ENCODE results near the gene BTBD17. TPM values are rescaled to one million over a fixed set of nuclear protein-coding genes. Genes with fewer than 3 reads are reported as not detected.

Gene BTBD17
- total and polyA plus RNA-seq, 2 of the 8 experiments (the other 6 are each of a cell fraction or from before 2014, with no cell fraction given): 7.0 to 14.8 TPM

GRCh38 chr17:74408262-74408661 is 46.6 kb upstream of the BTBD17 start:
- 73% methylated on average over 3 of the region's 3 CpGs; no CpG with 5 or more reads in 1 of the 2 experiments for WGBS, 2 experiments (ENCODE audit: extremely low coverage in 1 of 2, insufficient coverage in 1 of 2, insufficient read length in 1 of 2, insufficient replicate concordance in 2 of 2, low coverage in 1 of 2, low lambda C conversion rate in 2 of 2, missing lambda C conversion rate in 1 of 2)
- H3K79me2 ChIP-seq (ENCODE audit: control insufficient read depth in 1 of 2, insufficient read depth in 2 of 2, low read length in 2 of 2): no peaks in the 10 kb centered on the region
- H4K20me1 ChIP-seq (replicated peaks in 1 of 2; ENCODE audit: control insufficient read depth in 1 of 2, insufficient read depth in 2 of 2, low read length in 2 of 2): no peaks in the 10 kb centered on the region
- no peak overlapping the region for H4K91ac ChIP-seq (replicated peaks; ENCODE audit: insufficient read length, low read length)
- H3K9ac ChIP-seq (replicated peaks in 1 of 4; ENCODE audit: extremely low read depth in 1 of 4, low read depth in 3 of 4, low read length in 3 of 4): no peak overlapping the region
- no peak overlapping the region for H2BK12ac ChIP-seq (ENCODE audit: low read depth, low read length)
- H3K9me3 ChIP-seq (ENCODE audit: insufficient read depth in 2 of 2, low read depth in 1 of 2, low read length in 1 of 2): 0 out of 4 replicates have a peak, but pooled peaks cover 0 to 2% of the 10 kb centered on the region in 2 experiments
- no peak overlapping the region for H2AFZ ChIP-seq (ENCODE audit: low read length)
- H3K36me3 ChIP-seq (ENCODE audit: control insufficient read depth in 2 of 4, insufficient read depth in 4 of 4, low read length in 3 of 4): no peaks in the 10 kb centered on the region
- no peak overlapping the region for H2BK120ac ChIP-seq (replicated peaks; ENCODE audit: low read depth, low read length)
- H3K27ac ChIP-seq (ENCODE audit: low read depth, low read length): no peak overlapping the region
- no peak for TF ChIP-seq SP2 (IDR thresholded peaks at IDR 0.05; ENCODE audit: low read length)
- TF ChIP-seq RNF2 (IDR thresholded peaks at IDR 0.05; ENCODE audit: borderline replicate concordance, low read depth, low read length, missing control alignments, poor library complexity, severe bottlenecking): no peak
- no peak for TF ChIP-seq JUND (IDR thresholded peaks at IDR 0.05; ENCODE audit: low read length)
- TF ChIP-seq RAD21 (IDR thresholded peaks at IDR 0.05 in 1 of 2, conservative IDR thresholded peaks at IDR 0.05 in 1 of 2; ENCODE audit: low read depth in 2 of 2, low read length in 2 of 2): peak; percentile 27 to 52; a peak in 3 of 4 replicates
- no peak for TF ChIP-seq FOSL1 (IDR thresholded peaks at IDR 0.05; ENCODE audit: insufficient read depth, low read depth, low read length)
- TF ChIP-seq KDM5A (IDR thresholded peaks at IDR 0.05; ENCODE audit: low read length): no peak
- TF ChIP-seq, protein P1, sequence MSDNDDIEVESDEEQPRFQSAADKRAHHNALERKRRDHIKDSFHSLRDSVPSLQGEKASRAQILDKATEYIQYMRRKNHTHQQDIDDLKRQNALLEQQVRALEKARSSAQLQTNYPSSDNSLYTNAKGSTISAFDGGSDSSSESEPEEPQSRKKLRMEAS (IDR thresholded peaks at IDR 0.05): 0 out of 2 replicates have a peak, but pooled peaks have one; percentile 15
- 0 out of 2 replicates have a peak, but pooled peaks have one; percentile 19 for TF ChIP-seq KDM1A (IDR thresholded peaks at IDR 0.05; ENCODE audit: borderline replicate concordance, low read length)
- TF ChIP-seq TCF12 (IDR thresholded peaks at IDR 0.05; ENCODE audit: low read depth, low read length): no peak
- TF ChIP-seq CTCF (IDR thresholded peaks at IDR 0.05; ENCODE audit: control extremely low read depth in 1 of 3, insufficient read depth in 1 of 3, low read depth in 1 of 3, low read length in 3 of 3): peak; percentile 14 to 27 (median 15); a peak in 3 of 4 replicates
- H4K5ac ChIP-seq (ENCODE audit: insufficient read length, low read depth, low read length): no peak overlapping the region
- no peak overlapping the region for H3K4me2 ChIP-seq (ENCODE audit: insufficient read depth in 1 of 2, low read depth in 2 of 2, low read length in 2 of 2)
- H2BK5ac ChIP-seq (ENCODE audit: low read depth, low read length): no peak overlapping the region
- H3K27me3 ChIP-seq (replicated peaks in 1 of 4; ENCODE audit: control insufficient read depth in 3 of 4, extremely low read depth in 1 of 4, insufficient read depth in 3 of 4, low read length in 3 of 4): no peaks in the 10 kb centered on the region
- ChIA-PET CTCF (ENCODE audit: partially characterized antibody) (interaction anchor here (0.7 to 7.4 kb wide), 15 partner anchors 15 to 400 kb away, joined by 3 to 47 read pairs (median 4); no protein-coding TSS in a partner anchor), POLR2A (ENCODE audit: partially characterized antibody) (interaction anchor here (1.3 to 1.4 kb wide), 2 partner anchors 8 to 25 kb away, joined by 3 read pairs; no protein-coding TSS in a partner anchor)
- no peak overlapping the region for H3K4me3 ChIP-seq (ENCODE audit: extremely low read depth in 1 of 4, insufficient read depth in 2 of 4, low read depth in 3 of 4, low read length in 4 of 4)
- no peak overlapping the region for H2BK15ac ChIP-seq (ENCODE audit: low read length)
- no peak overlapping the region for H3K18ac ChIP-seq (ENCODE audit: extremely low read depth, low read length)
- H2AK5ac ChIP-seq (ENCODE audit: low read depth, low read length): no peak overlapping the region
- H3K14ac ChIP-seq (ENCODE audit: insufficient read length): no peak overlapping the region
- no peak overlapping the region for H2BK20ac ChIP-seq (ENCODE audit: low read length)
- H3K4ac ChIP-seq (replicated peaks; ENCODE audit: insufficient read length, low read depth, low read length): no peak overlapping the region
- H3K4me1 ChIP-seq (replicated peaks in 1 of 4; ENCODE audit: control insufficient read depth in 3 of 4, insufficient read depth in 4 of 4, low read length in 3 of 4): peaks cover 3 to 23% (median 14%) of the 10 kb centered on the region in 4 experiments
- no peak overlapping the region for H3K56ac ChIP-seq (replicated peaks; ENCODE audit: insufficient read length, low read depth, low read length)
- no peak overlapping the region for H3K23ac ChIP-seq (ENCODE audit: insufficient read length)
- no peaks in the 10 kb centered on the region; the same call in 1 of the 2 replicates for H3K23me2 ChIP-seq (ENCODE audit: low read depth, low read length)
- no peak for FAIRE-seq
- H3K79me1 ChIP-seq (ENCODE audit: low read depth, low read length): no peaks in the 10 kb centered on the region
- H4K8ac ChIP-seq (ENCODE audit: extremely low read depth, insufficient read depth, low read length): no peak overlapping the region
- DNase-seq (ENCODE audit: low read depth in 1 of 2, low spot score in 2 of 2): no peak
